ENCODE data around the gene LRRC4B. TPM values are rescaled to one million over a fixed set of nuclear protein-coding genes. Genes with fewer than 3 reads are reported as not detected.

Gene LRRC4B
- total RNA-seq, 1 experiment from 2014 or later: not detected

DNA sequence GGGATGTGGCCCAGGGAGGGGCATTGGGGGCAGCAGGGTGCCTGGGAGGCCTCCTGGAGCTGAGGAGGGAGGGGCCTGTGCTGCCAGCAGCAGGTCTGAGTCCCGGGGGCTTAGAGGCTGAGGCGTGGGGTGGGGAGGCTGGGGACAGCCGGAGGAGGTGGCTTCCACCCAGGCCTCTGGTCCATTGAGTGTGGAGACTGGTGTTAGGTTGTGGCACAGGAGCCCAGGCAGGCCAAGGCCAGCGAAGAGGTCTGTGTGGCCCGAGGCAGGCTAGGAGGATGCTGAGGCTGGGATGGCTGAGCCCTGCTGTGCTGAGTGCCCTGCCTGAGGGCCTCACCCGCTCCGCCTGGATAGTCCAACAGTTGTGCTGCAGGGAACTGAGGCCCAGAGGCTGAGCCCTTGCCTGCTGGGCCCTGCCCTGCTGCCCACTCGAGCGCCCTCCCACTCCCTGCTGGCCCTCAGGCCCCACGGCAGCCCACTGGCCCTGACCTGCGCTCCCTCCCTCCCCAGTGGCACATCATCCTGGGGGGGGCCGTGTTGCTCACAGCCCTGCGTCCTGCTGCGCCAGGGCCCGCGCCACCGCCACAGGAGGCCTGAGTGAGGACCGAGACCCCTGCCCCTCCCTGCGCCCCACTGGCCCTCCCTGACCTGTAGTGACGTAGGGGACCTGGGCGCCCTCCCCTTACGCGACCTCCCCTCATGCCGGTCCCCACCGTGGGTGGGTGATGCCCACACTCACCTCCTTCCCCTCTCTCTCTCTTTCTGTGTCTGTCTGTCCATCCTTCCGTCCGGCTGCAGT lies 86.7 kb downstream of the LRRC4B start:
- Mint-ChIP-seq H3K4me3 (ENCODE audit: low read depth, unreplicated experiment) (no peak overlapping the region), H3K4me1 (ENCODE audit: low read depth, unreplicated experiment) (peaks cover 10% of the 10 kb centered on the region), H3K27ac (ENCODE audit: unreplicated experiment) (no peak overlapping the region), H3K36me3 (ENCODE audit: insufficient read depth, unreplicated experiment) (peaks cover 61% of the 10 kb centered on the region), H3K9me3 (ENCODE audit: low read depth, unreplicated experiment) (no peaks in the 10 kb centered on the region), H3K27me3 (ENCODE audit: unreplicated experiment) (no peaks in the 10 kb centered on the region)
- TF ChIP-seq, protein P1, sequence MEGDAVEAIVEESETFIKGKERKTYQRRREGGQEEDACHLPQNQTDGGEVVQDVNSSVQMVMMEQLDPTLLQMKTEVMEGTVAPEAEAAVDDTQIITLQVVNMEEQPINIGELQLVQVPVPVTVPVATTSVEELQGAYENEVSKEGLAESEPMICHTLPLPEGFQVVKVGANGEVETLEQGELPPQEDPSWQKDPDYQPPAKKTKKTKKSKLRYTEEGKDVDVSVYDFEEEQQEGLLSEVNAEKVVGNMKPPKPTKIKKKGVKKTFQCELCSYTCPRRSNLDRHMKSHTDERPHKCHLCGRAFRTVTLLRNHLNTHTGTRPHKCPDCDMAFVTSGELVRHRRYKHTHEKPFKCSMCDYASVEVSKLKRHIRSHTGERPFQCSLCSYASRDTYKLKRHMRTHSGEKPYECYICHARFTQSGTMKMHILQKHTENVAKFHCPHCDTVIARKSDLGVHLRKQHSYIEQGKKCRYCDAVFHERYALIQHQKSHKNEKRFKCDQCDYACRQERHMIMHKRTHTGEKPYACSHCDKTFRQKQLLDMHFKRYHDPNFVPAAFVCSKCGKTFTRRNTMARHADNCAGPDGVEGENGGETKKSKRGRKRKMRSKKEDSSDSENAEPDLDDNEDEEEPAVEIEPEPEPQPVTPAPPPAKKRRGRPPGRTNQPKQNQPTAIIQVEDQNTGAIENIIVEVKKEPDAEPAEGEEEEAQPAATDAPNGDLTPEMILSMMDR (IDR thresholded peaks at IDR 0.05; ENCODE audit: unreplicated experiment): no peak
- no TSS peak for BruUV-seq (replicated peaks)
- intact Hi-C loops (cut with micrococcal nuclease; ENCODE audit: unreplicated experiment): no loop called here
- DNase-seq: no peak
- CTCF ChIA-PET: no interaction called here

DNA sequence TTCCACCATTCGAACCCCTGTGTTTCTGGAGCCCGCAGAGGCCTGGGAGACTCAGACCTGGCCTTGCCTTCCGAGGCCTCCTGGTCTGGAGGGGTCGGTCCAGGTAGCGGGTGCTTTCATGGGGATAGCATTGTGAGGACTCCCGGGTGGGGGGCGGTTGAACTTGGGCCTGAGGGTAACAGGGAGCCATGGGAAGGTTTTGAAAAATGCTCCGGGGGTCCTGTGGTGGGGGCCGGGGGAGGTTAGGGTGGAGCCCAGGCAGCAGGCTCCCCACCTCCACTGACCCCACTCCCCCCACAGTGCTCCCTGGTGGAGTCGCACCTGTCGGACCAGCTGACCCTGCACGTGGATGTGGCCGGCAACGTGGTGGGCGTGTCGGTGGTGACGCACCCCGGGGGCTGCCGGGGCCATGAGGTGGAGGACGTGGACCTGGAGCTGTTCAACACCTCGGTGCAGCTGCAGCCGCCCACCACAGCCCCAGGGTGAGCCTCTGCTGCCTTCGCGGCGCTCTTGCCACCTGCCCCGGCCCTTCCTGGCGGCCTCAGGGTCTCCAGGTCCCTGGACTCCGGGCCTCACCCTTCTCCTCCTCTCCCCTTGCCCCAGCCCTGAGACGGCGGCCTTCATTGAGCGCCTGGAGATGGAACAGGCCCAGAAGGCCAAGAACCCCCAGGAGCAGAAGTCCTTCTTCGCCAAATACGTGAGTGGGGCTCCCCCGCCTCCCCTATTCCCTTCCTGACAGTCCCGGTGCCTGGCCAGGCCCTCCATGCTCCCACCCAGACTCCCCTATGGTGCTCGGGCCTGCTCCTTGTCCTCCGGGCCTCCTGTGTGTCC lies 87.7 kb downstream of the LRRC4B start:
- H3K9me3 Mint-ChIP-seq (ENCODE audit: low read depth, unreplicated experiment): no peaks in the 10 kb centered on the region
- intact Hi-C loops (cut with micrococcal nuclease; ENCODE audit: unreplicated experiment): no loop called here
- CTCF ChIA-PET: no interaction called here
- H3K36me3 Mint-ChIP-seq (ENCODE audit: insufficient read depth, unreplicated experiment): peaks cover 67% of the 10 kb centered on the region
- TF ChIP-seq, protein P1 (IDR thresholded peaks at IDR 0.05; ENCODE audit: unreplicated experiment): no peak
- no peak overlapping the region for H3K4me3 Mint-ChIP-seq (ENCODE audit: low read depth, unreplicated experiment)
- peaks cover 10% of the 10 kb centered on the region for H3K4me1 Mint-ChIP-seq (ENCODE audit: low read depth, unreplicated experiment)
- DNase-seq: no peak
- BruUV-seq (replicated peaks): no TSS peak
- H3K27ac Mint-ChIP-seq (ENCODE audit: unreplicated experiment): no peak overlapping the region
- peaks cover 9% of the 10 kb centered on the region for H3K27me3 Mint-ChIP-seq (ENCODE audit: unreplicated experiment)

DNA sequence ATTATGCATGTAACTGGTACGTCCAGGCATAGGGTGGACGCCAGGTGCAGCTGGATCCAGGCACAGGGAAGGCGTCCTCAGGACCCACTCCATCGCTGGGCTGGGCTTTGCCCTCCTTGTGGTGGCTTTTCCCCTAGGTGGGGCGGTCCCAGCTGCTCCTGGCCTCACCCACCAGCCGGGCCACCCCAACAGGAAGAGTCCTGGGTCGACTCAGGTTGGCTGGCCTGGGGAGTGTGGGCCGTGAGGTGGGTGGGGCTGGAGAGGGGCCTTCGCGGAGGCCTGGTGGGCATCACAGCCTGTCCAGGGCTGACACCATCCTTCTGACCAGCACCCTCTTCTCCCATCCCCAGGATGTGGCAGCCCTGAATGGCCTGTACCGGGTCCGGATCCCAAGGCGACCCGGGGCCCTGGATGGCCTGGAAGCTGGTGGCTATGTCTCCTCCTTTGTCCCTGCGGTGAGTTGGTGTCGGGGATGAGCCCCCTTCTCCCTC lies 88.4 kb downstream of the LRRC4B start:
- Mint-ChIP-seq H3K4me3 (ENCODE audit: low read depth, unreplicated experiment) (no peak overlapping the region), H3K27me3 (ENCODE audit: unreplicated experiment) (peaks cover 16% of the 10 kb centered on the region), H3K4me1 (ENCODE audit: low read depth, unreplicated experiment) (peaks cover 10% of the 10 kb centered on the region), H3K9me3 (ENCODE audit: low read depth, unreplicated experiment) (no peaks in the 10 kb centered on the region), H3K27ac (ENCODE audit: unreplicated experiment) (no peak overlapping the region), H3K36me3 (ENCODE audit: insufficient read depth, unreplicated experiment) (peaks cover 69% of the 10 kb centered on the region)
- TF ChIP-seq, protein P1 (IDR thresholded peaks at IDR 0.05; ENCODE audit: unreplicated experiment): no peak
- CTCF ChIA-PET: interaction anchor here (0.5 to 1.6 kb wide), 3 partner anchors 13 to 713 kb away, joined by 3 to 4 read pairs (median 3); no protein-coding TSS in a partner anchor
- DNase-seq: no peak
- intact Hi-C loops (cut with micrococcal nuclease; ENCODE audit: unreplicated experiment): no loop called here
- no TSS peak for BruUV-seq (replicated peaks)

DNA sequence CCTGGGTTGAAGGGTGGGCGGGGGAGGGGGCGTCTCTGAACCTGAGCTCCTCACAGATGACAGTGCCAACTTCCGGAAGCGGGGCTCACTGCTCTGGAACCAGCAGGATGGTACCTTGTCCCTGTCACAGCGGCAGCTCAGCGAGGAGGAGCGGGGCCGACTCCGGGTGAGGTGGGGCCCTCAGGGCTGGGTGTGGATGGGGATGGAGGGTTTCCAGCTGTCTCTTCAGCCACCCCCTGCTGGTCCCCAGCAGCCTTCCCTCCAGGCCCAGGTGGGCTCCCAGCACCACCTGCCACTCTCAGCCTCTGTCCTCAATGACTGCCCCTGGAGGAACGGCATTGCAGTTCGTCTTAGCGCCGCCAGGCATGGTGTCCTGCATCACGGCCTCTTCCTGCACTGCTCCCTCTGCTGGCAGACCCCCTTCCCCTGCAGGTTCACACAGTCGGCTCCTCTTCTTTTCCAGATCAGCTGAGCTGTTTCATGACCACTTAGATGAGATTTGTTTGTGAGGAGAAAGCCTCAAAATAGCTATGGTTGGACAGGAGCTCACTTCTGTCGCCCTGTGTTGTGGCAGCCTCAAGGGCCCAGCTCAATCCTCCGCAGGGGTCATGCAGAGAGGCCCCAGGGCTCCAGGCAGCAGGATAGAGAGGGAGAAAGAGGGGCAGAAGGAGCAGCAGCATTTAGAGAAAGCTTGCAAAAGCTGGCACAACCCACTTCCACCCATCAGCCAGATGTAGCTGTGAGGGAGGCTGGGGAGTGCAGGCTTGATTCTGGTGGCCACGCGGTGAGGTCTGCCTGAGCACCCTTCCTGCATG lies 89.1 kb downstream of the LRRC4B start:
- Mint-ChIP-seq H3K4me1 (ENCODE audit: low read depth, unreplicated experiment) (peaks cover 10% of the 10 kb centered on the region), H3K27me3 (ENCODE audit: unreplicated experiment) (peaks cover 18% of the 10 kb centered on the region), H3K9me3 (ENCODE audit: low read depth, unreplicated experiment) (no peaks in the 10 kb centered on the region), H3K27ac (ENCODE audit: unreplicated experiment) (no peak overlapping the region), H3K36me3 (ENCODE audit: insufficient read depth, unreplicated experiment) (peaks cover 71% of the 10 kb centered on the region), H3K4me3 (ENCODE audit: low read depth, unreplicated experiment) (no peak overlapping the region)
- TF ChIP-seq, protein P1 (IDR thresholded peaks at IDR 0.05; ENCODE audit: unreplicated experiment): no peak
- CTCF ChIA-PET: interaction anchor here (0.5 to 1.6 kb wide), 4 partner anchors 9 to 714 kb away, joined by 3 to 4 read pairs (median 3); no protein-coding TSS in a partner anchor
- no TSS peak for BruUV-seq (replicated peaks)
- DNase-seq: peak; percentile 36
- intact Hi-C loops (cut with micrococcal nuclease; ENCODE audit: unreplicated experiment): no loop called here

All from Calu3 (cell line).